Activated CD4-positive, CD25-positive, alpha-beta regulatory T cell (primary cell): ENCODE results near the gene PIK3R3.
A peak's percentile ranks its signal among the peaks of the same experiment; 100 is the strongest.
"Not testable (repeated sequence)": the region's sequence is repeated elsewhere in the genome, so short reads cannot be mapped to it uniquely, and the experiment has no call there.

Experiments
- DNase-seq, 4 experiments: peaks; one replicate each; lab custom pipeline; 2025; lab: John Stamatoyannopoulos, UW

Gene PIK3R3

GRCh38 chr1:46065405-46065804 lies 67.0 kb downstream of the PIK3R3 start:
- DNase-seq, result no peak

GRCh38 chr1:46064708-46065107 lies 67.7 kb downstream of the PIK3R3 start:
- DNase-seq, result no peak

DNA sequence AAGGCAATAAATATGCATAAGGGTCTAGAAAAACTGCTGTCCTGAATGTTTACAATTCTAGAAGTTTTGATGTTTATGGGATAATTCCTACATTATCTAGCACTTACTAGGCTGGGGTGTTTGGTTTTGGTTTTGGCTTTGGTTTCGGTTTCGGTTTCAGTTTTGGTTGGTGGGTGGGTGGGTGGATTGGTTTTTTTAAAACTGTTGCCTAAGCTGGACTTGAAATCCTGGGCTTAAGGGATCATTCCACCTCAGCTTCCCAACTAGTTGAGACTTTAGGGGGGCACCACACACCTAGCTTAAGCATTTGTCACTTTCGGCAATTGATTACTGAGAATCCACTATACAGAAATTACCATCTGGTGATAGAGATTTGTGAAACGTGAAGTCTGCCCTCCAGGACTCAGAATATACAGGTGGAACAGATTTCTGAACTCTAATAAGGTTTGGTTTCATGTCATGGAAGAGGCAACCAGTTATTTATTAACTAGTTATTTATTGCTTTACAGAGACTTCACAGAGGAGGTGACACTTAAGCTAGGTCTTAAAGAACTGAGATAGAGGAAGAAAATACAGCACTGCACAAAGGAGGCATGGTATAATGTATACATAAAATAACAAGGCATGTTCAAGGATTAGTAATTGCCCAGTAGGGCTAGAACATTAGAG lies 69.6 kb downstream of the PIK3R3 start:
- DNase-seq, result no peak

- no peak for DNase-seq
Measured at GRCh38 chr1:46061146-46061545, 71.3 kb downstream of the PIK3R3 start.

DNA sequence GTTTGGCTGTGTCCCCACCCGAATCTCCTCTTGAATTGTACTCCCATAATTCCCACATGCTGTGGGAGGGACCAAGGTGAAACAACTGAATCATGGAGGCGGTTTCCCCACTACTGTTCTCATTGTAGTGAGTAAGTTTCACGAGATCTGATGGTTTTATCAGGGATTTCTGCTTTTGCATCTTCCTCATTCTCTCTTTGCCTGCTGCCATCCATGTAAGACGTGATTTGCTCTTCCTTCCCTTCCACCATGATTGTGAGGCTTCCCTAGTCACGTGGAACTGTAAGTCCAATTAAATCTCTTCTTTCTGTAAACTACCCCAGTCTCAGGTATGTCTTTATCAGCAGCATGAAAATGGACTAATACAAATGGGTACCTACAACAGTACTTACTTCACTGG lies 73.5 kb downstream of the PIK3R3 start:
- no peak for DNase-seq

- DNase-seq, result no peak
Measured at GRCh38 chr1:46057781-46058180, 74.6 kb downstream of the PIK3R3 start.

GRCh38 chr1:46057215-46057614 lies 75.2 kb downstream of the PIK3R3 start:
- not testable (repeated sequence) for DNase-seq

GRCh38 chr1:46056325-46056724 lies 76.1 kb downstream of the PIK3R3 start:
- DNase-seq, result no peak

DNA sequence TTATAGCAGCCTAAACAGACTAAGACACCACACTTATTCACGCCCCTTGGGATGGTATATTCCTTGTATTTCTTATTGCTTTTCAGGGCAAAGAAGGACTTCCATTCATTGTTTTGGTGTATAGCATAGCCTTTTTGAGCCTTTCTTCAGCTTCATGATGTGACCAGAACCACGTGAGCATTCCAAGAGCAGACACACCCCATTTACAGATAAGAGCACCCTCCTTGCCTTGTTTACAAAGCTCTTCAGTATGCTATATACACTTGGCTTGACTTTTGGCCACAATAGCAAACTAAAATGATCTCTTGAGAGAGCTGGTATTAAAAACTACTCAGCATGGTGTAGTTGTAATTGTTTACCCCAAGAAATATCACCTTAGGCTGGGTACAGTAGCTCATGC lies 78.7 kb downstream of the PIK3R3 start:
- DNase-seq, result no peak

DNA sequence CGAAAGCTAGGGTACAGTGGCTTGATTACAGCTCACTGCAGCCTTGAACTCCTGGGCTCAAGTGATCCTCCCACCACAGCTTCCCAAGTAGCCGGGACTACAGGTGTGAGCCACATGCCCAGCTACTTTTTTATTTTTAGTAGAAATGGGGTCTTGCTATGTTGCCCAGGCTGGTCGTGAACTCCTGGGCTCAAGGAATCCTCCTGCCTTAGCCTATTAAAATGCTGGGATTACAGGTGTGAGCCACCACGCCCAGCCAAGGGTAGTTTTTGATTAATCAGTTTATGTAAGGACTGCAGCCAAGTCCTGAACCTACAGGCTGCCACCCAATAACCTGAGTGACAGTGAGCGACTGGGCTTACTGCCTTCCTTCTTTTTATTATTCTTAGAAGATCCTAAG lies 88.3 kb downstream of the PIK3R3 start:
- DNase-seq, result no peak

- DNase-seq, result no peak
Measured at GRCh38 chr1:46043458-46044017, 88.9 kb downstream of the PIK3R3 start.

GRCh38 chr1:46041974-46042373 lies 90.5 kb downstream of the PIK3R3 start:
- no peak for DNase-seq

DNA sequence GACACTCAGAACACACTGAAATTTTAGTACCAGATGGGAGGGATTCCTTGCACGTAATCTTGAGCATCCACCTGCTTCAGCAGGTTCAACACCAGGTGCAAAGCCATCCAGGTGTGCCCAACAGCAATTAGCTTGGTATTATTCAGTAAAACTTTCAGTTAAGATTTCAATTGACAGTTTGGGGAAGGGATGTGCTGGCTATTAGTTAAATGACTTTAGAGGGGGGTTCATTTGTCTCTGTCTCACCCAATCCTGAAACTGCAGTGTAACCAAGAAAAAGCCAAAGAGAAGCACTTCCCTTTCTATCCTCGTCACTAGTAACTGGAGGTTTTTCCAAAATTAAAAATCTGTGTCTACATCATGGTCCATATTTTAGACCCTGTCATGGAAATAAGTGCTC lies 90.9 kb downstream of the PIK3R3 start:
- no peak for DNase-seq

DNA sequence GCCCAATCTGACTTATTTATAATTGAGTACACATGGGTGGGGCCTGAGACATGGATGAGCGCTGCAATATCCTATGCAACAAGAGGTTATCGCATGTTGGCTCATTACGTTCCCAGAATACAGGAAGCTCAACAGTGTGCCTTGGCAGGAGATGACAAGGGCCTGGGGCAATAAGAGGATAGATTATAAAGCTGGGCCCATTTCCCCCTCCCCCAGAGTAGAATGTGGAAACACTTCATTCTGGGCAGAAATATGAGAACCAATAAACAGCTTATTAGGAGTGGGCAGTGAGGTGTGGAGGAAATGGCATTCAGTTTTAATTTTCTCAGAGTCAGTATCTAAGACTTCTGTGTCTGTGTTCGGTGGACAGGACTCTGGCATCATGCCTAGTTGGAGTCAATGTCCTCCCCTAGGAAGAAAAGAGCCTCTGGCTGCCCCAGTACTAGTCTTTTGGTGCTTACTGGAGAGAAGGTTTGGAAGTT lies 92.8 kb downstream of the PIK3R3 start:
- DNase-seq, result no peak

DNA sequence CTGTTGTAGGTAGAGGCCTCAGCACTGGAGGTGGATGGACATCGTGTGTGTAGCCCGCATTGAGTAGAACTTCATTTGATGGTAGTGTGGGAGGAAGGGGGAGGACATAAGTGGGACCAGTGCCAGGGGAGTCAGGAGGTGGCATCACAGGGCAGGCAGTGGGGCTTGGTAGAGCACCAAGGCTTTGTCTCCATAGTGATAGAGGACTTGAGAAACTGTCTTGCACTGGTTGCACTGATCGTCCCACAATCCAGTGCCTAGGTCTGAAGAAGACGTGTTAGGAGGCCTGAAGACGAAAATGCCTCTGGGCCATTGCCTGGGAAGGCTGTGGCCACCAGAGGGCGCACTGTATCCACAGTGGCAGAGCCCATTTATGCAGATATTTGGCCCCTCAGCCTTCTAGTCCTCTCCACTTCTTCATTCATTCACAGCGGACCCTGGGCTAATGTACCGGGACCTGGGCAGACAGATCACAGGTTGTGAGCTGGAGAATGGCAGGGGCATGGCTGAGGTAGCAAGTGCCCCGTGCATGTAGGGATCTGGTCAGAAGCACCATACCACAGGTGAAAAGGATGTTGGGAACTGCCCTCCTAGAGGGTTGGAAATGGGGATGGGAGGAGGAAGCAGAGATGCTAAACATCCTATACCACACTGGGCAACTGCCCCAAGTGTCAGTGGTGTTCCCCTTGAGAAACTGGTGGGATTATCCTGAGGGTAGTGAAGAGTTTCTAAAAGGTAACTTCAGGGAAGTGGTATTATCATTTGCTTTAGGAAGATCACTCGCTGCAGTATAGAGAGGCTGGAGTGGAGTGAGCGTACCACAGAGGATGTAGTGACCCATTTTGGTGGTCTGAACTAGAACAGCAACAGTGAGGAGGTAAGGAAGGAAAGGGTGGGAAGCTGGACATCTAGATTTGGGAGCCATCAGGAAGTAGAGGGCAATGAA lies 95.3 kb downstream of the PIK3R3 start:
- DNase-seq, result peak; percentile 70 to 81 (median 80)

DNA sequence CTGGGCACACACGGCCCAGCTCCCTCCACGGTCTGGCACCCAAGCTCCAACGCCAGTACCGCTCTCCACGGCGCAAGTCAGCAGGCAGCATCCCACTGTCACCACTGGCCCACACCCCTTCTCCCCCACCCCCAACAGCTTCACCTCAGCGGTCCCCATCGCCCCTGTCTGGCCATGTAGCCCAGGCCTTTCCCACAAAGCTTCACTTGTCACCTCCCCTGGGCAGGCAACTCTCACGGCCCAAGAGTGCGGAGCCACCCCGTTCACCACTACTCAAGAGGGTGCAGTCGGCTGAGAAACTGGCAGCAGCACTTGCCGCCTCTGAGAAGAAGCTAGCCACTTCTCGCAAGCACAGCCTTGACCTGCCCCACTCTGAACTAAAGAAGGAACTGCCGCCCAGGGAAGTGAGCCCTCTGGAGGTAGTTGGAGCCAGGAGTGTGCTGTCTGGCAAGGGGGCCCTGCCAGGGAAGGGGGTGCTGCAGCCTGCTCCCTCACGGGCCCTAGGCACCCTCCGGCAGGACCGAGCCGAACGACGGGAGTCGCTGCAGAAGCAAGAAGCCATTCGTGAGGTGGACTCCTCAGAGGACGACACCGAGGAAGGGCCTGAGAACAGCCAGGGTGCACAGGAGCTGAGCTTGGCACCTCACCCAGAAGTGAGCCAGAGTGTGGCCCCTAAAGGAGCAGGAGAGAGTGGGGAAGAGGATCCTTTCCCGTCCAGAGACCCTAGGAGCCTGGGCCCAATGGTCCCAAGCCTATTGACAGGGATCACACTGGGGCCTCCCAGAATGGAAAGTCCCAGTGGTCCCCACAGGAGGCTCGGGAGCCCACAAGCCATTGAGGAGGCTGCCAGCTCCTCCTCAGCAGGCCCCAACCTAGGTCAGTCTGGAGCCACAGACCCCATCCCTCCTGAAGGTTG lies 97.6 kb downstream of the PIK3R3 start:
- DNase-seq, result no peak

DNA sequence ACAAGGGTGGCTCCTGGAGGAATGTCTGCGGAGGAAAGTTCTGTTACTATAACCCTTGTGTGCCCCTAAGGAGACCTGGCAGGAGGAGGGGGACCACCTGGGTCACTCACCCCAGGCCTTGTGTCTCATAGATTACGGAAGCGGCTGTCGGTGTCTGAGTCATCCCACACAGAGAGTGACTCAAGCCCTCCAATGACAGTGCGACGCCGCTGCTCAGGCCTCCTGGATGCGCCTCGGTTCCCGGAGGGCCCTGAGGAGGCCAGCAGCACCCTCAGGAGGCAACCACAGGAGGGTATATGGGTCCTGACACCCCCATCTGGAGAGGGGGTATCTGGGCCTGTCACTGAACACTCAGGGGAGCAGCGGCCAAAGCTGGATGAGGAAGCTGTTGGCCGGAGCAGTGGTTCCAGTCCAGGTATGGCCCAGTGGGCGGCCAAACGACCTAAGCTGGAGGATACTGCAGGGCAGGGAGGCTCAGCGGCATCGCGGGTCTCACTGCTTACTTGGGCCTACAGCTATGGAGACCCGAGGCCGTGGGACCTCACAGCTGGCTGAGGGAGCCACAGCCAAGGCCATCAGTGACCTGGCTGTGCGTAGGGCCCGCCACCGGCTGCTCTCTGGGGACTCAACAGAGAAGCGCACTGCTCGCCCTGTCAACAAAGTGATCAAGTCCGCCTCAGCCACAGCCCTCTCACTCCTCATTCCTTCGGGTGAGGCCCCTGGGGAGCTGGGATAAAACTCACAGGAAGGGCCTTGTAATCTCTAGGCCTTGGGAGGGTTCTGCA lies 101.4 kb downstream of the PIK3R3 start:
- DNase-seq, result no peak

GRCh38 chr1:46030074-46030870 lies 102.2 kb downstream of the PIK3R3 start:
- DNase-seq, result no peak

GRCh38 chr1:46027788-46028573 lies 104.4 kb downstream of the PIK3R3 start:
- no peak for DNase-seq
